HPDE6-E6E7 (cell line): ENCODE results near the gene TRPC1.

Experiments used
- DNase-seq: peaks from one replicate; pipeline ENCODE4 v3.0.0; 2011; ENCODE audit warnings: missing footprints; ENCODE audit errors: extremely low spot score

Gene TRPC1

GRCh38 chr3:142837526-142837925 lies 113.7 kb downstream of the TRPC1 start:
- DNase-seq, result no peak

- DNase-seq, result no peak
Observed at GRCh38 chr3:142839831-142840230, 116.0 kb downstream of the TRPC1 start.

GRCh38 chr3:142844339-142844977 lies 120.6 kb downstream of the TRPC1 start:
- peak; percentile 47 for DNase-seq

GRCh38 chr3:142846779-142847577 lies 123.1 kb downstream of the TRPC1 start:
- no peak for DNase-seq

GRCh38 chr3:142849148-142849547 lies 125.3 kb downstream of the TRPC1 start:
- DNase-seq, result no peak

GRCh38 chr3:142850395-142851023 lies 126.7 kb downstream of the TRPC1 start:
- DNase-seq, result peak; percentile 52

GRCh38 chr3:142852009-142852408 lies 128.2 kb downstream of the TRPC1 start:
- no peak for DNase-seq

- peak; percentile 78 for DNase-seq
Observed at GRCh38 chr3:142853270-142854168, 129.7 kb downstream of the TRPC1 start.

- DNase-seq, result no peak
Observed at GRCh38 chr3:142857056-142857455, 133.2 kb downstream of the TRPC1 start.
